Esophagus squamous epithelium (tissue), 5 donors: Measurements from ENCODE around the gene IVD. TPM values are rescaled to one million over a fixed set of nuclear protein-coding genes. Genes with fewer than 3 reads are reported as not detected.

Experiments used
- DNase-seq: peaks from one replicate; lab custom pipeline; 2025; lab: John Stamatoyannopoulos, UW
- H3K27ac ChIP-seq, 4 donors: fragments of 200-600 bp; sonication (generic); one replicate each; pipeline ENCODE4 v1.5.1; 2016 to 2019; ENCODE audit warnings: mild to moderate bottlenecking in 1 of 4
- H3K27me3 ChIP-seq, 4 donors: fragments of 200-600 bp; sonication (generic); 1 replicate in 3 of 4; 2 replicates in 1 of 4; pipeline versions ENCODE4 v1.5.1 to v1.6.0; 2017 to 2021; ENCODE audit warnings: antibody characterized with exemption in 1 of 4
- H3K36me3 ChIP-seq, 3 donors: fragments of 200-600 bp; sonication (generic); one replicate each; pipeline ENCODE4 v1.5.1; 2016 to 2019
- H3K4me1 ChIP-seq, 3 donors: fragments of 200-600 bp; sonication (generic); one replicate each; pipeline ENCODE4 v1.5.1; 2017 to 2019
- H3K4me3 ChIP-seq, 4 donors: fragments of 200-600 bp; sonication (generic); 1 replicate in 3 of 4; 2 replicates in 1 of 4; pipeline ENCODE4 v1.5.1; 2016 to 2019; ENCODE audit warnings: mild to moderate bottlenecking in 2 of 4, moderate library complexity in 1 of 4
- H3K9me3 ChIP-seq, 3 donors: fragments of 200-600 bp; sonication (generic); one replicate each; pipeline ENCODE4 v1.5.1; 2016 to 2019
- POLR2A ChIP-seq, 4 donors: fragments of 450-650 bp; IDR thresholded peaks; one replicate each; pipeline ENCODE4 v1.6.1; 2017; ENCODE audit warnings: antibody characterized with exemption in 4 of 4, mild to moderate bottlenecking in 4 of 4, moderate library complexity in 3 of 4
- WGBS, 2 donors: methylation state at CpG; one replicate each; pipeline ENCODE4 v1.1.5; 2018; 5-methylcytosine and 5-hydroxymethylcytosine counted together
- intact Hi-C: fragments of 100-400 bp; cut with DNase I; formaldehyde crosslinking; loops from one replicate; pipeline ENCODE4 v1.15.0; 2022
- total RNA-seq, 4 donors: library from RNA; depleted of rRNA; stranded (reverse); fragments of >200 nt; gene quantifications; one replicate each; pipeline ENCODE4 v1.1.0, GENCODE V29; 2016
- TF ChIP-seq, protein P1 (sequence below), 6 experiments: fragments of 450-650 bp in 4 of 6; fragments of 200-600 bp in 2 of 6; sonication (generic) in 2 of 6; IDR thresholded peaks; one replicate each; pipeline ENCODE4 v1.5.1; 2016 to 2019; ENCODE audit warnings: antibody characterized with exemption in 6 of 6, mild to moderate bottlenecking in 4 of 6, moderate library complexity in 4 of 6
- donor health status: DM: yes; HTN: yes; CAD: no.

The IVD gene
- total RNA-seq, 4 donors from 2014 or later: 10.7 to 42.2 (median 15.4) TPM

GRCh38 chr15:40399370-40399769, 6.2 kb upstream of the IVD start:
- peaks cover 0 to 6% (median 0%) of the 10 kb centered on the region in 3 donors for H3K4me1 ChIP-seq
- no peak for DNase-seq
- no peak for TF ChIP-seq POLR2A (IDR thresholded peaks at IDR 0.05)
- TF ChIP-seq, protein P1, sequence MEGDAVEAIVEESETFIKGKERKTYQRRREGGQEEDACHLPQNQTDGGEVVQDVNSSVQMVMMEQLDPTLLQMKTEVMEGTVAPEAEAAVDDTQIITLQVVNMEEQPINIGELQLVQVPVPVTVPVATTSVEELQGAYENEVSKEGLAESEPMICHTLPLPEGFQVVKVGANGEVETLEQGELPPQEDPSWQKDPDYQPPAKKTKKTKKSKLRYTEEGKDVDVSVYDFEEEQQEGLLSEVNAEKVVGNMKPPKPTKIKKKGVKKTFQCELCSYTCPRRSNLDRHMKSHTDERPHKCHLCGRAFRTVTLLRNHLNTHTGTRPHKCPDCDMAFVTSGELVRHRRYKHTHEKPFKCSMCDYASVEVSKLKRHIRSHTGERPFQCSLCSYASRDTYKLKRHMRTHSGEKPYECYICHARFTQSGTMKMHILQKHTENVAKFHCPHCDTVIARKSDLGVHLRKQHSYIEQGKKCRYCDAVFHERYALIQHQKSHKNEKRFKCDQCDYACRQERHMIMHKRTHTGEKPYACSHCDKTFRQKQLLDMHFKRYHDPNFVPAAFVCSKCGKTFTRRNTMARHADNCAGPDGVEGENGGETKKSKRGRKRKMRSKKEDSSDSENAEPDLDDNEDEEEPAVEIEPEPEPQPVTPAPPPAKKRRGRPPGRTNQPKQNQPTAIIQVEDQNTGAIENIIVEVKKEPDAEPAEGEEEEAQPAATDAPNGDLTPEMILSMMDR (IDR thresholded peaks at IDR 0.05): no peak
- no peak overlapping the region for H3K27ac ChIP-seq
- H3K4me3 ChIP-seq: no peak overlapping the region
- WGBS, 2 donors: 66 to 77% methylated on average over 3 to 6 of the region's 7 CpGs
- no peaks in the 10 kb centered on the region for H3K27me3 ChIP-seq
- H3K36me3 ChIP-seq: peaks cover 0 to 1% (median 0%) of the 10 kb centered on the region in 3 donors
- H3K9me3 ChIP-seq: no peaks in the 10 kb centered on the region
- intact Hi-C loops: no loop called here

DNA sequence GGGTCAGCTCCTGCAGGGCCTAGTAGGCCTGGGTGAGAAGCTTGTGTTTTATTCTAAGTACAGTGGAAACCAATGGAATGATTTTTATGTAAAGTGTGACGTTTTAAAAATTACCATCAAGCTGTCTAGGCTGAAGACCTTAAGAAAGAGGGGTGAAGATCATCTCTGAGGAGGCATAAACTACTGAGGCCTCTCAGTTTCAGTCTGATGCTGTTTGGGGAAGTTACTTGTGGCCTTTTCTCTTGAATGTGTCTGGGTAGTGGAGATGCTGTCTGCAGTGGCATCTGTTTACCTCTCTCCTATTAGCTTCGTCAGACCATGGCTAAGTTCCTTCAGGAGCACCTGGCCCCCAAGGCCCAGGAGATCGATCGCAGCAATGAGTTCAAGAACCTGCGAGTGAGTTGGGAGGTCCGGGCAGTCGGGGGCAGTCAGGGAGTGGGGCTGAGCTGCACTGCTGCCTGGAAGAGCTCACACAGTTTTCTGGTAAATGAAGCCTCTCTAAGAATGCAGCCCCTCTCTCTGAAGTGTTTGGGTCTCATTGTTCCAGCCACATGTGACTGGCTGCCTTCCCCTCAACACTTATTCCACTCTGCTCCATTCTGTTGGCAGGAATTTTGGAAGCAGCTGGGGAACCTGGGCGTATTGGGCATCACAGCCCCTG, 1.9 kb downstream of the IVD start:
- 66 to 81% methylated on average over 2 to 7 of the region's 8 CpGs for WGBS, 2 donors
- Histone ChIP-seq H3K9me3 (no peaks in the 10 kb centered on the region), H3K27ac (no peak overlapping the region), H3K4me1 (peaks cover 9 to 32% (median 16%) of the 10 kb centered on the region in 3 donors), H3K27me3 (no peaks in the 10 kb centered on the region), H3K4me3 (no peak overlapping the region), H3K36me3 (peaks cover 0 to 52% (median 3%) of the 10 kb centered on the region in 3 donors)
- no peak for TF ChIP-seq POLR2A (IDR thresholded peaks at IDR 0.05)
- TF ChIP-seq, protein P1 (IDR thresholded peaks at IDR 0.05): no peak
- no peak for DNase-seq
- intact Hi-C loops: no loop called here

DNA sequence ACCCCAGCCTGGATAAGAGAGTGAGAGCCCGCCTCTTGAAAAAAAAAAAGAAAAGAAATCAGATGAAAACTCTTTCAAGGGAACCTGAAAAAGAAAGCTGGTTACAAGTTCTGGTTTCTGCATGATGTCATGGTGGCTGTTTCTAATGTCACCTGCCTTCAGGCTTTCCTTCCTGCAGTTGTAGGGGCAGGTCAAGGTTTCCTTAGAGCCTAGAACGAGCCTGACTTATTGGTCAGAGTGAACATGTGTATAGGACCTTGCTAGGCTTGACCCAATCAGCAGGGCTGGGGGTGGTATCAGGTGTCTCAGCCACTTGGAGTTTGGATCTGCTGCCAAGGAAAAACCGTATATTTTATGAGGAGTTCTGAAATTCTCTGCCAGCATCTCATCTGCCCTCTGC, 3.8 kb downstream of the IVD start:
- TF ChIP-seq POLR2A (IDR thresholded peaks at IDR 0.05): no peak
- TF ChIP-seq, protein P1 (IDR thresholded peaks at IDR 0.05): no peak
- Histone ChIP-seq H3K4me1 (peaks cover 9 to 31% (median 16%) of the 10 kb centered on the region in 3 donors), H3K27ac (no peak overlapping the region), H3K36me3 (peaks cover 0 to 71% (median 3%) of the 10 kb centered on the region in 3 donors), H3K9me3 (no peaks in the 10 kb centered on the region), H3K27me3 (no peaks in the 10 kb centered on the region), H3K4me3 (no peak overlapping the region)
- 78 to 80% methylated on average over 3 of the region's 3 CpGs for WGBS, 2 donors
- intact Hi-C loops: no loop called here
- DNase-seq: no peak

DNA sequence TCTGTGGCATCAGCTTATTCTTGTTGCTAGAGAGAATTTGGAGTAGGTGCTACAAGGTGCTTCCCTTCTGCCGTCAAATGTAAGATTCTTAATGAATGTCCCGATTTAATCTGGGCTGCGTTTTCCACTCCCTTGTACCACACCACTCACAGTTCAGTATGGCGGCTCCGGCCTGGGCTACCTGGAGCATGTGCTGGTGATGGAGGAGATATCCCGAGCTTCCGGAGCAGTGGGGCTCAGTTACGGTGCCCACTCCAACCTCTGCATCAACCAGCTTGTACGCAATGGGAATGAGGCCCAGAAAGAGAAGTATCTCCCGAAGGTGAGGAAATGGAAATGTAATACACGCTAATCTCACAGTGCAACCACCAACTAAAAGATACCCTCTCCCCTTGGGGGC, 4.9 kb downstream of the IVD start:
- WGBS, 2 donors: 94% methylated on average over 10 to 11 of the region's 11 CpGs

More for the DNA sequence above, 4.9 kb downstream of the IVD start:
- Histone ChIP-seq H3K4me1 (peaks cover 0 to 20% (median 9%) of the 10 kb centered on the region in 3 donors), H3K36me3 (peaks cover 0 to 82% (median 12%) of the 10 kb centered on the region in 3 donors), H3K27ac (no peak overlapping the region), H3K4me3 (no peak overlapping the region), H3K9me3 (no peaks in the 10 kb centered on the region), H3K27me3 (no peaks in the 10 kb centered on the region)
- TF ChIP-seq, protein P1 (IDR thresholded peaks at IDR 0.05): no peak
- no peak for TF ChIP-seq POLR2A (IDR thresholded peaks at IDR 0.05)
- DNase-seq: no peak
- intact Hi-C loops: loop anchor here (10.0 kb wide), 1 partner anchor 46 kb away; no protein-coding TSS in a partner anchor
